GM23338 (cell line): ENCODE data around the gene CNGA4. TPM values are rescaled to one million over a fixed set of nuclear protein-coding genes. Genes with fewer than 3 reads are reported as not detected.

Experiments
- ATAC-seq: fragments of 200-7000 bp; cut with Tn5 transposase; 3 replicates; pipeline ENCODE4 v1.9.1; 2020
- DNase-seq: peaks from one replicate; pipeline ENCODE4 v3.0.0-alpha.2; 2015; ENCODE audit warnings: low spot score
- H2AFZ ChIP-seq: fragments of 200-600 bp; sonication (generic); 2 replicates; pipeline ENCODE4 v1.8.0; 2016; ENCODE audit warnings: antibody characterized with exemption, mild to moderate bottlenecking, moderate library complexity
- H3F3A ChIP-seq: fragments of 200-600 bp; sonication (generic); replicated peaks from 2 replicates; pipeline ENCODE4 v1.8.0; 2017; ENCODE audit warnings: antibody characterized with exemption, mixed run types, low read depth
- H3K27ac ChIP-seq: fragments of 200-600 bp; sonication (generic); 2 replicates; pipeline ENCODE4 v1.6.1; 2016; ENCODE audit warnings: low read depth
- H3K27me3 ChIP-seq: fragments of 200-600 bp; sonication (generic); 2 replicates; pipeline ENCODE4 v1.8.0; 2016; ENCODE audit warnings: mild to moderate bottlenecking, mixed run types, moderate library complexity; ENCODE audit not compliant: insufficient read depth
- H3K36me3 ChIP-seq: fragments of 200-600 bp; sonication (generic); 2 replicates; pipeline ENCODE4 v1.8.0; 2016; ENCODE audit warnings: mild to moderate bottlenecking; ENCODE audit not compliant: insufficient read depth
- H3K4me1 ChIP-seq: fragments of 200-600 bp; sonication (generic); 2 replicates; pipeline ENCODE4 v1.8.0; 2016; ENCODE audit warnings: mild to moderate bottlenecking, moderate library complexity; ENCODE audit not compliant: insufficient read depth
- H3K4me2 ChIP-seq: fragments of 200-600 bp; sonication (generic); 2 replicates; pipeline ENCODE4 v1.7.1; 2017; ENCODE audit warnings: mixed run types
- H3K4me3 ChIP-seq: fragments of 200-600 bp; sonication (generic); 2 replicates; pipeline ENCODE4 v1.6.1; 2016; ENCODE audit warnings: mixed run types
- H3K79me2 ChIP-seq: fragments of 200-600 bp; sonication (generic); replicated peaks from 2 replicates; pipeline ENCODE4 v1.8.0; 2017; ENCODE audit warnings: mild to moderate bottlenecking; ENCODE audit not compliant: insufficient read depth
- H3K9me2 ChIP-seq: fragments of 200-600 bp; sonication (generic); 2 replicates; pipeline ENCODE4 v1.8.0; 2017; ENCODE audit not compliant: insufficient read depth
- H4K20me1 ChIP-seq: fragments of 200-600 bp; sonication (generic); replicated peaks from 2 replicates; pipeline ENCODE4 v1.8.0; 2017; ENCODE audit warnings: mild to moderate bottlenecking; ENCODE audit not compliant: insufficient read depth
- H3K27ac Mint-ChIP-seq: 2 replicates; pipeline ENCODE4 v1.8.0; 2020; ENCODE audit warnings: inconsistent platforms, mild to moderate bottlenecking, moderate library complexity, mixed read lengths
- H3K27me3 Mint-ChIP-seq: 3 replicates; pipeline ENCODE4 v1.8.0; 2022; ENCODE audit warnings: low read depth, mild to moderate bottlenecking, moderate library complexity, mixed read lengths, inconsistent platforms; ENCODE audit not compliant: insufficient read depth, poor library complexity
- H3K36me3 Mint-ChIP-seq: 3 replicates; pipeline ENCODE4 v1.8.0; 2021; ENCODE audit warnings: low read depth, mild to moderate bottlenecking, inconsistent platforms, moderate library complexity, mixed read lengths
- H3K4me1 Mint-ChIP-seq: 3 replicates; pipeline ENCODE4 v1.8.0; 2020; ENCODE audit warnings: mild to moderate bottlenecking, inconsistent platforms, mixed read lengths
- H3K4me3 Mint-ChIP-seq: 3 replicates; pipeline ENCODE4 v1.8.0; 2021; ENCODE audit warnings: moderate library complexity, mild to moderate bottlenecking, inconsistent platforms, mixed read lengths
- H3K9me3 Mint-ChIP-seq: 3 replicates; pipeline ENCODE4 v1.8.0; 2020; ENCODE audit warnings: moderate library complexity, mild to moderate bottlenecking, inconsistent platforms, mixed read lengths
- CREB1 ChIP-seq: fragments of 250-450 bp; sonication (Bioruptor Pico); IDR thresholded peaks from 2 replicates; pipeline ENCODE4 v1.5.0; 2020; ENCODE audit warnings: low read depth, mild to moderate bottlenecking, moderate library complexity
- EZH2 ChIP-seq: fragments of 200-600 bp; sonication (generic); IDR thresholded peaks from one replicate; pipeline ENCODE4 v1.8.0; 2017; ENCODE audit warnings: antibody characterized with exemption, mild to moderate bottlenecking, low read depth; ENCODE audit not compliant: unreplicated experiment
- EZH2phosphoT487 ChIP-seq: fragments of 200-600 bp; sonication (generic); IDR thresholded peaks from one replicate; pipeline ENCODE4 v1.8.1; 2018; ENCODE audit warnings: antibody characterized with exemption; ENCODE audit not compliant: unreplicated experiment
- JUNB ChIP-seq: IDR thresholded peaks from one replicate; pipeline ENCODE4 v1.6.1; 2016; ENCODE audit warnings: antibody characterized with exemption; ENCODE audit not compliant: unreplicated experiment
- NANOG ChIP-seq: IDR thresholded peaks from 2 replicates; pipeline ENCODE4 v1.6.1; 2016; ENCODE audit warnings: antibody characterized with exemption, borderline replicate concordance
- POLR2AphosphoS5 ChIP-seq: IDR thresholded peaks from 2 replicates; pipeline ENCODE4 v1.6.1; 2016; ENCODE audit warnings: antibody characterized with exemption, low read depth
- STAT1 ChIP-seq: IDR thresholded peaks from one replicate; pipeline ENCODE4 v1.6.1; 2016; ENCODE audit warnings: antibody characterized with exemption; ENCODE audit not compliant: unreplicated experiment
- ZNF114 ChIP-seq: fragments of 250-450 bp; sonication (Bioruptor Pico); IDR thresholded peaks from 2 replicates; pipeline ENCODE4 v1.5.0; 2020; ENCODE audit warnings: mild to moderate bottlenecking, moderate library complexity
- ZNF331 ChIP-seq: fragments of 250-450 bp; sonication (Bioruptor Pico); IDR thresholded peaks from 2 replicates; pipeline ENCODE4 v1.5.0; 2020; ENCODE audit warnings: low read depth, mild to moderate bottlenecking, moderate library complexity
- ZNF462 ChIP-seq: fragments of 250-450 bp; sonication (Bioruptor Pico); IDR thresholded peaks from 2 replicates; pipeline ENCODE4 v1.5.0; 2020; ENCODE audit warnings: mild to moderate bottlenecking, moderate library complexity
- polyA plus RNA-seq: library from polyadenylated mRNA; unstranded; fragments of >200 nt; fragmentation: Nextera tagmentation; extraction: Ambion mirVana; gene quantifications from 2 replicates; pipeline ENCODE4 v1.2.1, GENCODE V29; 2016
- total RNA-seq: library from RNA; depleted of rRNA; stranded (reverse); fragments of >200 nt; shearing (Covaris generic); gene quantifications from 2 replicates; pipeline ENCODE4 v1.2.3, GENCODE V29; 2014
- TF ChIP-seq, protein P1 (sequence below), 2 experiments: fragments of 200-600 bp in 1 of 2; sonication (generic) in 1 of 2; conservative IDR thresholded peaks; 2 replicates each; pipeline versions ENCODE4 v1.5.1 to v1.6.1; 2016 to 2017; ENCODE audit warnings: antibody characterized with exemption in 2 of 2, low read depth in 2 of 2, mild to moderate bottlenecking in 2 of 2, moderate library complexity in 1 of 2
- TF ChIP-seq, protein P2 (sequence below): IDR thresholded peaks from one replicate; pipeline ENCODE4 v1.6.1; 2018; ENCODE audit warnings: antibody characterized with exemption; ENCODE audit not compliant: unreplicated experiment

Gene CNGA4
- total and polyA plus RNA-seq, 2 experiments from 2014 or later = 0.15 TPM; not detected in 1

GRCh38 chr11:6204706-6205105 lies 34.2 kb upstream of the CNGA4 start:
- Mint-ChIP-seq H3K36me3 (0 out of 3 replicates have a peak, but pooled peaks cover 3% of the 10 kb centered on the region), H3K4me1 (peaks cover 8% of the 10 kb centered on the region), H3K4me3 (no peak overlapping the region), H3K9me3 (no peaks in the 10 kb centered on the region), H3K27me3 (peaks cover 2% of the 10 kb centered on the region), H3K27ac (no peak overlapping the region)
- Histone ChIP-seq H3K27me3 (no peaks in the 10 kb centered on the region), H3F3A (no peaks in the 10 kb centered on the region), H3K4me3 (no peak overlapping the region), H3K4me2 (no peak overlapping the region), H2AFZ (no peak overlapping the region), H4K20me1 (peaks cover 5% of the 10 kb centered on the region; the same call in 1 of the 2 replicates), H3K27ac (no peak overlapping the region), H3K36me3 (no peaks in the 10 kb centered on the region), H3K79me2 (no peaks in the 10 kb centered on the region), H3K4me1 (peaks cover 7% of the 10 kb centered on the region; the same call in 1 of the 2 replicates), H3K9me2 (no peaks in the 10 kb centered on the region)
- ATAC-seq = no peak
- TF ChIP-seq ZNF331 (CRISPR knock-in tag) (no peak), ZNF114 (CRISPR knock-in tag) (no peak), POLR2AphosphoS5 (no peak), STAT1 (no peak), EZH2 (no peak), CREB1 (CRISPR knock-in tag) (no peak), ZNF462 (CRISPR knock-in tag) (no peak), JUNB (no peak), NANOG (no peak), EZH2phosphoT487 (no peak)
- TF ChIP-seq, protein P1, sequence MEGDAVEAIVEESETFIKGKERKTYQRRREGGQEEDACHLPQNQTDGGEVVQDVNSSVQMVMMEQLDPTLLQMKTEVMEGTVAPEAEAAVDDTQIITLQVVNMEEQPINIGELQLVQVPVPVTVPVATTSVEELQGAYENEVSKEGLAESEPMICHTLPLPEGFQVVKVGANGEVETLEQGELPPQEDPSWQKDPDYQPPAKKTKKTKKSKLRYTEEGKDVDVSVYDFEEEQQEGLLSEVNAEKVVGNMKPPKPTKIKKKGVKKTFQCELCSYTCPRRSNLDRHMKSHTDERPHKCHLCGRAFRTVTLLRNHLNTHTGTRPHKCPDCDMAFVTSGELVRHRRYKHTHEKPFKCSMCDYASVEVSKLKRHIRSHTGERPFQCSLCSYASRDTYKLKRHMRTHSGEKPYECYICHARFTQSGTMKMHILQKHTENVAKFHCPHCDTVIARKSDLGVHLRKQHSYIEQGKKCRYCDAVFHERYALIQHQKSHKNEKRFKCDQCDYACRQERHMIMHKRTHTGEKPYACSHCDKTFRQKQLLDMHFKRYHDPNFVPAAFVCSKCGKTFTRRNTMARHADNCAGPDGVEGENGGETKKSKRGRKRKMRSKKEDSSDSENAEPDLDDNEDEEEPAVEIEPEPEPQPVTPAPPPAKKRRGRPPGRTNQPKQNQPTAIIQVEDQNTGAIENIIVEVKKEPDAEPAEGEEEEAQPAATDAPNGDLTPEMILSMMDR (conservative IDR thresholded peaks at IDR 0.05; ENCODE audit: low read depth in 2 of 2) = no peak
- TF ChIP-seq, protein P2, sequence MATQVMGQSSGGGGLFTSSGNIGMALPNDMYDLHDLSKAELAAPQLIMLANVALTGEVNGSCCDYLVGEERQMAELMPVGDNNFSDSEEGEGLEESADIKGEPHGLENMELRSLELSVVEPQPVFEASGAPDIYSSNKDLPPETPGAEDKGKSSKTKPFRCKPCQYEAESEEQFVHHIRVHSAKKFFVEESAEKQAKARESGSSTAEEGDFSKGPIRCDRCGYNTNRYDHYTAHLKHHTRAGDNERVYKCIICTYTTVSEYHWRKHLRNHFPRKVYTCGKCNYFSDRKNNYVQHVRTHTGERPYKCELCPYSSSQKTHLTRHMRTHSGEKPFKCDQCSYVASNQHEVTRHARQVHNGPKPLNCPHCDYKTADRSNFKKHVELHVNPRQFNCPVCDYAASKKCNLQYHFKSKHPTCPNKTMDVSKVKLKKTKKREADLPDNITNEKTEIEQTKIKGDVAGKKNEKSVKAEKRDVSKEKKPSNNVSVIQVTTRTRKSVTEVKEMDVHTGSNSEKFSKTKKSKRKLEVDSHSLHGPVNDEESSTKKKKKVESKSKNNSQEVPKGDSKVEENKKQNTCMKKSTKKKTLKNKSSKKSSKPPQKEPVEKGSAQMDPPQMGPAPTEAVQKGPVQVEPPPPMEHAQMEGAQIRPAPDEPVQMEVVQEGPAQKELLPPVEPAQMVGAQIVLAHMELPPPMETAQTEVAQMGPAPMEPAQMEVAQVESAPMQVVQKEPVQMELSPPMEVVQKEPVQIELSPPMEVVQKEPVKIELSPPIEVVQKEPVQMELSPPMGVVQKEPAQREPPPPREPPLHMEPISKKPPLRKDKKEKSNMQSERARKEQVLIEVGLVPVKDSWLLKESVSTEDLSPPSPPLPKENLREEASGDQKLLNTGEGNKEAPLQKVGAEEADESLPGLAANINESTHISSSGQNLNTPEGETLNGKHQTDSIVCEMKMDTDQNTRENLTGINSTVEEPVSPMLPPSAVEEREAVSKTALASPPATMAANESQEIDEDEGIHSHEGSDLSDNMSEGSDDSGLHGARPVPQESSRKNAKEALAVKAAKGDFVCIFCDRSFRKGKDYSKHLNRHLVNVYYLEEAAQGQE = no peak
- no peak for DNase-seq
